Sigmoid colon (tissue), 7 donors: ENCODE measurements around the gene FMNL3. TPM values are rescaled to one million over a fixed set of nuclear protein-coding genes. Genes with fewer than 3 reads are reported as not detected.

Experiments used
- DNase-seq: peaks from one replicate; pipeline ENCODE4 v3.0.0-alpha.2; 2019
- H3K27ac ChIP-seq, 4 donors: fragments of 200-600 bp; sonication (generic); one replicate each; pipeline ENCODE4 v1.5.1; 2016 to 2019; ENCODE audit warnings: mild to moderate bottlenecking in 1 of 4
- H3K27me3 ChIP-seq, 3 donors: fragments of 200-600 bp; sonication (generic); one replicate each; pipeline ENCODE4 v1.5.1; 2019; ENCODE audit warnings: mild to moderate bottlenecking in 1 of 3
- H3K36me3 ChIP-seq, 4 donors: fragments of 200-600 bp; sonication (generic); one replicate each; pipeline ENCODE4 v1.5.1; 2016 to 2019
- H3K4me1 ChIP-seq, 4 donors: fragments of 200-600 bp; sonication (generic); one replicate each; pipeline ENCODE4 v1.5.1; 2017 to 2019
- H3K4me3 ChIP-seq, 4 donors: fragments of 200-600 bp; sonication (generic); one replicate each; pipeline ENCODE4 v1.5.1; 2017 to 2019; ENCODE audit warnings: mild to moderate bottlenecking in 2 of 4, moderate library complexity in 1 of 4
- H3K9me3 ChIP-seq, 4 donors: fragments of 200-600 bp in 3 of 4; sonication (generic) in 3 of 4; one replicate each; pipeline versions ENCODE4 v1.5.1 to v1.6.1; 2013 to 2019
- CTCF ChIP-seq, 4 experiments: fragments of 450-650 bp in 3 of 4; fragments of 200-600 bp in 1 of 4; IDR thresholded peaks; one replicate each; pipeline ENCODE4 v1.5.1; 2016 to 2019; ENCODE audit warnings: antibody characterized with exemption in 4 of 4, mild to moderate bottlenecking in 3 of 4, moderate library complexity in 2 of 4
- EP300 ChIP-seq, 4 donors: sonication (generic); formaldehyde crosslinking; IDR thresholded peaks; one replicate each; pipeline ENCODE4 v1.6.1; 2017; ENCODE audit warnings: antibody characterized with exemption in 4 of 4
- POLR2A ChIP-seq, 2 donors: fragments of 450-650 bp; IDR thresholded peaks; one replicate each; pipeline ENCODE4 v1.6.1; 2016; ENCODE audit warnings: antibody characterized with exemption in 2 of 2, mild to moderate bottlenecking in 2 of 2, moderate library complexity in 2 of 2
- POLR2AphosphoS5 ChIP-seq, 4 donors: sonication (generic); formaldehyde crosslinking; IDR thresholded peaks; one replicate each; pipeline ENCODE4 v1.6.1; 2017; ENCODE audit warnings: antibody characterized with exemption in 4 of 4
- WGBS, 2 donors: extraction: QIAGEN DNeasy Blood & Tissue Kit; methylation state at CpG; one replicate each; pipeline ENCODE4 v1.1.7; 2013; 5-methylcytosine and 5-hydroxymethylcytosine counted together
- intact Hi-C: fragments of 100-400 bp; cut with DNase I; formaldehyde crosslinking; loops from one replicate; pipeline ENCODE4 v1.15.1; 2023
- polyA plus RNA-seq, 3 donors: library from polyadenylated mRNA; stranded (reverse); fragments of 200-250 nt; gene quantifications; one replicate each; pipeline ENCODE4 v1.2.3, GENCODE V29; 2013
- total RNA-seq, 4 donors: library from RNA; depleted of rRNA; stranded (reverse); fragments of >200 nt; gene quantifications; one replicate each; pipeline ENCODE4 v1.1.0, GENCODE V29; 2016
- donor health status: healthy with polysubstance abuse.
- donor health status: Bipolar disorder and iron deficiency.
- donor health status: healthy.

The FMNL3 gene
- 10 to 100 TPM in 2 of 4 donors, 1 to 10 TPM in 2; 9.4 to 12.2 (median 11.0) TPM for total RNA-seq
- polyA plus RNA-seq = 10 to 100 TPM in 1 of 3 donors, 1 to 10 TPM in 2; 1.8 to 10.8 (median 2.4) TPM

DNA sequence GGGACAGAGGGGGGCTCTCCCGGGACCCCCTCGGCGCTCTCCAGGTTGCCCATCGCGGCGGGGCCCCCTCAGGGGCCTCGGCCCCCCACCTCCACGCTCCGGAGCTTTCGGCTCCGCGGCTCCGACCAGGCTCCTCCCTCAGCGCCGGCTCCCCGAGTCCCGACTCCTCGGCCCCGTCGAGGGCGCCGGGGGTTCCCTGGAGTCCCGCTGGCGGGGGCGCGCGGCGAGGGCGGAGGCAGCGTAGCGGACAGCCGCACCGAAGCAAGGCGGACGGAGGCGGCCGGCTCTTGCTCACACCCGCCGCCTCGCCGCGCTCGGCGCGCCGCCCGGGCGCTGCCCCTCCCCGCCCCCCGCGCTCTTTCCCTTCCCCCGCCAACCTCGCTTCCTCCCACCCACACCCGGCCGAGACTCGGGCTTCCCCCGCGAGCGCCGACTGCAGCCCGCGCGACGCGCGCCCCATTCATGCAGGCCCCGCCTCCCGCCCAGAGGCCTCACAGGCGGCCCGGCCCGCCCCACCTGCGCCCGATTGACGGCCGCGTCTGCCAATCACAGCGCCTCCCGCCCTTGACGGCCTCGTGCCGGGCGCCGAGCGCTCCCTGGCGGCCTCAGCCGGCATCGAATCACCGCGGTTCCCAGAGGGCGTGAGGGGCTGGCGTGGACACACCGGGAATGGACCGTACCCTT is at the start of gene FMNL3:
Gene FMNL3, minus strand, starts transcription at position 278 of the 684 bp plus-strand sequence. Its CDS starts 225 bp downstream, at position 53.
- peaks cover 0 to 28% (median 18%) of the 10 kb centered on the region in 4 donors for H3K4me1 ChIP-seq
- no peaks in the 10 kb centered on the region for H3K9me3 ChIP-seq
- WGBS, 2 donors = 1% methylated on average over 90 to 93 of the region's 93 CpGs
- no peaks in the 10 kb centered on the region for H3K36me3 ChIP-seq
- peak within 1 kb of the TSS; percentile 82 to 95 (median 89) for H3K27ac ChIP-seq
- TF ChIP-seq POLR2AphosphoS5 (IDR thresholded peaks at IDR 0.05) = peak in 3 of 4 donors; percentile 50 to 73 (median 65)
- TF ChIP-seq POLR2A (IDR thresholded peaks at IDR 0.05) = peak in 1 of 2 donors; percentile 30
- no peak for TF ChIP-seq EP300 (IDR thresholded peaks at IDR 0.05)
- TF ChIP-seq CTCF (IDR thresholded peaks at IDR 0.05) = peak; percentile 94 to 98 (median 98)
- intact Hi-C loops = loop anchor here (1.0 kb wide), 2 partner anchors 34 to 63 kb away; no protein-coding TSS in a partner anchor
- peak; percentile 99 for DNase-seq
- H3K4me3 ChIP-seq = peak within 1 kb of the TSS; percentile 55 to 97 (median 84)
- H3K27me3 ChIP-seq = no peaks in the 10 kb centered on the region

- no peak for DNase-seq
- Histone ChIP-seq H3K27me3 (no peaks in the 10 kb centered on the region), H3K36me3 (peaks cover 13 to 36% (median 30%) of the 10 kb centered on the region in 4 donors), H3K9me3 (no peaks in the 10 kb centered on the region), H3K27ac (peak overlapping the region in 2 of 4 donors; percentile 1 to 6), H3K4me1 (peaks cover 0 to 84% (median 76%) of the 10 kb centered on the region in 4 donors), H3K4me3 (no peak overlapping the region)
- WGBS, 2 donors = 7 to 34% methylated on average over 1 of the region's 1 CpG
- intact Hi-C loops = no loop called here
- TF ChIP-seq EP300 (IDR thresholded peaks at IDR 0.05) (no peak), CTCF (IDR thresholded peaks at IDR 0.05) (no peak), POLR2A (IDR thresholded peaks at IDR 0.05) (no peak), POLR2AphosphoS5 (IDR thresholded peaks at IDR 0.05) (no peak)
These were observed 43.8 kb upstream of the FMNL3 start for GRCh38 chr12:49750996-49751393.

DNA sequence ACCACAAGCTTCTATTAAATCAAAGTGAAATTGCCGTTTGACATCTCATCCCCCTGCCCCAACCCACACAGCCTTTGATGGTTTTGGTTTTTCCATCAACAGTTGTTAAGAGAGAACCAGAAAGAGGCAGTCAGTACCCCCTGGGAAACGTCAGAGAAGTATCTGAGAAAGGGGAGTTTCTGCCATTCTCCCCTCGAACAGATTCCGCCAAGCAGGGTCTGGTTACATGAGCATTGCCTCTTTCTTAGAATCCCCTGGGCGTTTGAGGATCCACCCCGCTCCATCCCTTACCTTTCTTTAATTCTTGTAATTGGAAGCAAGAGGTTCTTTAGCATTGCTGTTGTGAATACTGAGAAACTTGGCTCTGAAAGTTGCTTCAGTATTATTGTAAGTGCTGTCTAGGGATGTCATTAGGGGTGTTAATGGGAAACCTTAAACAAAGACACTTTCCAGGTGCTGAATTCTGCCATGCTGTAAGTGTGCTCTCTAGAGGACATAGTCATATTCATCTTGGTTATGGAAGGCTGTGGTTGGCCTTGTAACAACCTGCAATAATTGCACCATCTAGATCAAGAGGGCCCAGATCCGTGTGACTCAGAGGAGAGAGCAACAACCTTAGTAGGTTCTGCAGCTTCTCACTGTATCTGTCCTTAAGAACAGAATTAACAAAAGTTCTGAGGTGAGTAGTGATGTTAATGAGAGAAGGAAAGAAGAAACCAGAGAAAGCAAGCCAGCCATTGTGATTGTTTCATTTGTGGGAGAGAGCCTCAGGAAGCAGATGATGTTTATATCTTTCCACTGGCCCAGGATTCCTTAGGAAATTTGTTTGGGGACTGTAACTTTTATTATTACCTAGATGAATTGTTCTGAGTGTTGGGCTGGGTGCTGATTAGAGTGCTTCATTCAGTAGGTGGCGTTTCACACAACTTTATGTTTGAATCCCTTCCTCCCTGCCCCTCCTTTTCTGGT is 43.1 kb upstream of the FMNL3 start:
- Histone ChIP-seq H3K4me1 (peaks cover 0 to 90% (median 80%) of the 10 kb centered on the region in 4 donors), H3K27me3 (no peaks in the 10 kb centered on the region), H3K9me3 (no peaks in the 10 kb centered on the region), H3K4me3 (no peak overlapping the region), H3K27ac (peak overlapping the region in 2 of 4 donors; percentile 1 to 6), H3K36me3 (peaks cover 13 to 29% (median 23%) of the 10 kb centered on the region in 4 donors)
- DNase-seq = no peak
- 47 to 63% methylated on average over 8 of the region's 8 CpGs for WGBS, 2 donors
- TF ChIP-seq EP300 (IDR thresholded peaks at IDR 0.05) = no peak
- TF ChIP-seq POLR2A (IDR thresholded peaks at IDR 0.05) = no peak
- TF ChIP-seq POLR2AphosphoS5 (IDR thresholded peaks at IDR 0.05) = no peak
- no peak for TF ChIP-seq CTCF (IDR thresholded peaks at IDR 0.05)
- intact Hi-C loops = no loop called here

DNA sequence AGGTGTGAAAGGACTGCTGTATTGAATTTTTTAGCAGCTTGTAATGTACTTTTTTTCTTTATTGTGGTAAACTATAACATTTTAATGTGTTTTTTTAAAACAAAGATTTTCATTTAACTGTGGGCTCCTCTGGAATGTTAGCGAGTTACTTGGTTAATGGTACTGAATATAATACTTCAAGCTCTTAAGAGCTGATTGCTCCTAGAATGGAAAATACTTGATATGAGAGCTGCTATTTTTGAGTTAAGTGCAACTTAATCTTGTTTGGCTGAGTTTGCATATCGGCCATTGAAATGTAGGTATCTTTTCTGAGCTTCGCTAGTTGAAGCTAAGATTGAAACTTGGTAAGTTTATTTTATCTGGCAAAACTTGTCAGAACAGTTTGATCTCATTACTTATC is 41.6 kb upstream of the FMNL3 start:
- peaks cover 0 to 91% (median 87%) of the 10 kb centered on the region in 4 donors for H3K4me1 ChIP-seq
- no peaks in the 10 kb centered on the region for H3K9me3 ChIP-seq
- H3K27ac ChIP-seq = no peak overlapping the region
- no peaks in the 10 kb centered on the region for H3K27me3 ChIP-seq
- no peak for DNase-seq
- no peak overlapping the region for H3K4me3 ChIP-seq
- intact Hi-C loops = no loop called here
- peaks cover 10 to 14% (median 12%) of the 10 kb centered on the region in 4 donors for H3K36me3 ChIP-seq
- TF ChIP-seq CTCF (IDR thresholded peaks at IDR 0.05) (no peak), EP300 (IDR thresholded peaks at IDR 0.05) (no peak), POLR2A (IDR thresholded peaks at IDR 0.05) (no peak), POLR2AphosphoS5 (IDR thresholded peaks at IDR 0.05) (no peak)
- WGBS, 2 donors = 75 to 76% methylated on average over 3 of the region's 3 CpGs
